Skin epidermis (tissue), 12 donors: Measurements from ENCODE around the gene CXCL14.

ENCODE experiments used
- H3K27ac ChIP-seq, 21 experiments: fragments of 200-600 bp; sonication (generic) in 11 of 21; one replicate each; pipeline ENCODE4 v1.5.0; 2020; ENCODE audit warnings: mild to moderate bottlenecking in 3 of 21, inconsistent platforms in 2 of 21, moderate library complexity in 2 of 21
- H3K4me3 ChIP-seq, 7 experiments: fragments of 200-600 bp; sonication (generic) in 2 of 7; one replicate each; pipeline ENCODE4 v1.5.0; 2020; ENCODE audit warnings: inconsistent platforms in 2 of 7, mild to moderate bottlenecking in 2 of 7, moderate library complexity in 1 of 7

CXCL14 gene

DNA sequence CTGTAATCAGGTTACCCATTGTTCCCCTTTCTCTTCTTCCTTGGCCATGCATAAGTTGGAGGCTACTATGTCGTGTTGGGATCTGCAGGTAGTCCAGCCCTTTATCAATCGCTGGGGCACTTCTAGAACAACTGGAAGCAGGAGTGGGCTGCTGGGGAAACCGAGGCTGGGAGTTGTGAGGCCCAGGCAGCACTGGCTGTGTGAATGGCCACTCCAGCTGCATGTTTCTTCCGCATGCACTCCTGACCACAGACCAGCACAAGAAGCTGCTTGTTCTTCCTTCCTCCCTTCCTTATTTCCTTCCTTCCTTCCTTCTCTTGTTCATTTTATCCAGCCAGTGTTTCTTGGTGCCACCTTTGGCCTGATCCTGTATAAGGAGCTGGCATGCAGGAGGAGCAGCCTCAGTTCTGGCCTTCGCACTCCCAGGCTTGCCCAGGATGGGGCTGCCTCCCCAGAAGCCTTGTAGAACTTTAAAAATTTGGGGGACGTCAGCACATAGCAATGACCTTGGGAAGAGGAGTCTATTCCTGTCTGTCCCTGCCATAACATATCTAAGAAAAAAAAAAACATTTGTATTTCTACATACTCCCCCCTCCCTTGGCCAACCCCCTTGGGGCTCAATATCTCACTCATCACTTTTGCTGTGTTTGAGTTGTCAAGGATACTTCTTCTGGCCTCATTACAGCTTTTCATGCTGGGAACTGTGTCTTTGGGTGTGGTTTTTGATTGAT lies 20.8 kb upstream of the CXCL14 start:
- Histone ChIP-seq H3K4me3 (no peak overlapping the region), H3K27ac (peak overlapping the region in 11 of 21 experiments; percentile 12 to 65 (median 51))

- H3K27ac ChIP-seq: peak overlapping the region in 10 of 21 experiments; percentile 21 to 65 (median 51)
- no peak overlapping the region for H3K4me3 ChIP-seq
Observed at GRCh38 chr5:135598691-135599395, 20.1 kb upstream of the CXCL14 start.

DNA sequence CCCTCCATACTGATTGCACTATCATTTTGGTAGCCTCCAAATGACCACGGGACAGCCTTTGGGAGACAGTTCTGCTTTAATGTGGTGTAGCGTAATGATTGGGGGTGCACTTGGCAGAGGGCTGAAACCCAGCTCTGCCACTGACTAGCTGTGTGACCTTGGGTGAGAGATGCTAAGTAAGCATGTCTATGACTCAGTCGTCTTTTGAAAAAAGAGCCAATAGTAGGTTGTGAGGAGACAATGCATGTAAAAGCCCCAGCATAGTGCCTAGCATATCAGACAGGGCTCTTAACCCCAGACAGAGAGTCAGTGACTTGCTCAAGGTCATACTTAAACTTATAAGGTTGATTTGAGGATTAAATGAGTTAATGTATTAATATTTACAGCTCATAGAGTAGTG lies 18.0 kb upstream of the CXCL14 start:
- peak overlapping the region in 4 of 21 experiments; percentile 9 to 40 (median 19) for H3K27ac ChIP-seq
- H3K4me3 ChIP-seq: no peak overlapping the region

GRCh38 chr5:135596157-135596763 lies 17.5 kb upstream of the CXCL14 start:
- no peak overlapping the region for H3K4me3 ChIP-seq
- peak overlapping the region in 4 of 21 experiments; percentile 9 to 40 (median 19) for H3K27ac ChIP-seq

GRCh38 chr5:135594416-135594960 lies 15.7 kb upstream of the CXCL14 start:
- peak overlapping the region in 1 of 21 experiments; percentile 66 for H3K27ac ChIP-seq

GRCh38 chr5:135593886-135594285 lies 15.1 kb upstream of the CXCL14 start:
- H3K27ac ChIP-seq: no peak overlapping the region
- H3K4me3 ChIP-seq: no peak overlapping the region

More at GRCh38 chr5:135594416-135594960, 15.7 kb upstream of the CXCL14 start:
- H3K4me3 ChIP-seq: no peak overlapping the region

GRCh38 chr5:135593141-135593540 lies 14.3 kb upstream of the CXCL14 start:
- Histone ChIP-seq H3K4me3 (no peak overlapping the region), H3K27ac (no peak overlapping the region)

DNA sequence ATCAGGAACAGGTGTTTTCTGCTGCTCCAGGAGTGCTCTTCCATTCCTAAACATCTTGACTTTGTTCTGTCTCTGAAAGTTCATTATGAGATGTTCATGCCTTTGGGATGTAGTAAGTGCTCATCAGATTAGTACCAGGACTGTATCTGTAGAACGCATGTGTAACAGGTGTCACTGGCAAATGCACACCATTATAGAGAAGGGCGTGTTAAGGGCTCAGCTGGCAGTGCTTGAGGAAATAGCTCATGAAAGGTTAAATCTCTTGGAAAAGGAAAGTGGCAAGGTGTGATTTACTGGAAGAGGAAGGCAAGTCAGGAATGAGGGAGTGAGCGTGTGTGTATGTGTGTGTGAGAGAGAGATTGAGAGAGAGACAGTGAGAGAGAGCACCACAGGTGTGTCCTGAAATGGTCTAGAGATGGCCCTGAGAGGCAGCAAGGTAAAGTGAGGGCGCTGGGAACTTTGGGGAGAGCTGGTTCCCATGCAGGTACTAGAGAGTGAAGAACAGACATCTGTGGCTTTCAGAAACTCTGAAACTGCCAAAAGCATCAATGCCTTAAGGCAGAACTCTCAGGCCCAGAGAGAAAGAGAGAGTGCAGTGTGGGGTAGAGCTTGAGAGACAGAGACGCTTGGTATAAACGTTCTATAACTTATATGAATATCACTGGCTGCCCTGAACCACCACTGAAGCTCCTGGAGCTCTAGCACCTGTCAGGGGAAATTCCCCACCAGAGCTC lies 13.7 kb upstream of the CXCL14 start:
- Histone ChIP-seq H3K4me3 (no peak overlapping the region), H3K27ac (no peak overlapping the region)

- Histone ChIP-seq H3K4me3 (no peak overlapping the region), H3K27ac (no peak overlapping the region)
Observed at GRCh38 chr5:135591277-135591676, 12.5 kb upstream of the CXCL14 start.

DNA sequence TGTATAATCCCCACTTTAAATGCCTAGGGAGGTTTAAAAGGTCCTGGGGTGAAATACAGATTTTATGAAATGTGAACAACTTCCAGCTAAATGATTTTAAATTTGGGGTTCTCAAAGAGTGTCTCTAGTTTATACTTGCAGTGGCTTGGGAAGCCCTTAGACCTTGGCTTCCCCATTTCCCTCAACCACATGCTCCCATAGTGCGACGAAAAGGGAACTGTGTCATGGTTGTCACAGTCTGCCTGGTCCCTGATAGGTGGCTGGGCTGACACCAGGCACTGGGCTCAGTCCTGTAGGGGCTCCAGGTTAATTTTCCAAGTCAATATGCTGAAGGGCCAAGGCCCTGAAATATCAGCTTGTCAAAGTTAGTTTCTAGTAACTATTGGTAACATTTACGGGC lies 10.4 kb upstream of the CXCL14 start:
- Histone ChIP-seq H3K27ac (no peak overlapping the region), H3K4me3 (no peak overlapping the region)

- Histone ChIP-seq H3K27ac (peak overlapping the region in 1 of 21 experiments; percentile 10), H3K4me3 (no peak overlapping the region)
Observed at GRCh38 chr5:135587721-135588663, 9.2 kb upstream of the CXCL14 start.

DNA sequence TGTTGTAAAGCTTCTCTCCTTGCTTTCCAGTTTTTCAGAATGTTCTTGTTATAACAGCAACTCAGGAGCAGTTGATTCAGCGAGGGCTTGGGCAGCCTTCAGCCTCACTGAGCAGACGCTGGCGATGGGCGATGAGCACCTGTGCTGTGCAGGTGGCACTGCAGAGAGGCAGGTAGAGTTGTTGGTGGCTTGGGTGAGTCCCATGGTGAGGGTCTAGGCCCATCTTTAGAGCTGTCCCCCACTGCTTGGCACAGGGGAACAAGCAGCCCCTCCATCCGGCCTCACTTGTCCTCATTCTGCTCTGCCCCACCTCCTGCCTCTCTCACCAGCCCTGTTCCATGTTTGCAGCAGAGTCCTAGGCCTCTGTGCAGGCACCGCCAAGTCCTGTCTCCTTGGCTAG lies 6.1 kb upstream of the CXCL14 start:
- Histone ChIP-seq H3K27ac (no peak overlapping the region), H3K4me3 (no peak overlapping the region)

DNA sequence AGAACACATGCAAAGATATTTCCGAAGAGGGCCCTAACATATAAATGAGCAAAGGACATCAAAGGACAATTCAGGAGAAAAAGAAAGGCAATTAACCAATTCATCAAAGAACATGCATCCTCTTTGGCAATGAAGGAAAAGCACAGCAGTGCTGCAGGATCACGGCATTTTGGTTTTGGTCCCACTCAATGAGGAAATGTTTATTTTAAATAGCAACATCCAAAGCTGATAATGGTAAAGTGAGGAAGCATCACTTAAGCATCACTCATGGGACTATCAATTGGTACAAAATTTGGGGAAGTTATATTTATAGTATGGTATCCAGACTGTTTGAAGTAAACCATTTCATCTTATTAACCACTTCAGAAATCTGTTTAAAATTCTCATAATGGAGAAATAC lies 5.5 kb upstream of the CXCL14 start:
- Histone ChIP-seq H3K27ac (no peak overlapping the region), H3K4me3 (no peak overlapping the region)

DNA sequence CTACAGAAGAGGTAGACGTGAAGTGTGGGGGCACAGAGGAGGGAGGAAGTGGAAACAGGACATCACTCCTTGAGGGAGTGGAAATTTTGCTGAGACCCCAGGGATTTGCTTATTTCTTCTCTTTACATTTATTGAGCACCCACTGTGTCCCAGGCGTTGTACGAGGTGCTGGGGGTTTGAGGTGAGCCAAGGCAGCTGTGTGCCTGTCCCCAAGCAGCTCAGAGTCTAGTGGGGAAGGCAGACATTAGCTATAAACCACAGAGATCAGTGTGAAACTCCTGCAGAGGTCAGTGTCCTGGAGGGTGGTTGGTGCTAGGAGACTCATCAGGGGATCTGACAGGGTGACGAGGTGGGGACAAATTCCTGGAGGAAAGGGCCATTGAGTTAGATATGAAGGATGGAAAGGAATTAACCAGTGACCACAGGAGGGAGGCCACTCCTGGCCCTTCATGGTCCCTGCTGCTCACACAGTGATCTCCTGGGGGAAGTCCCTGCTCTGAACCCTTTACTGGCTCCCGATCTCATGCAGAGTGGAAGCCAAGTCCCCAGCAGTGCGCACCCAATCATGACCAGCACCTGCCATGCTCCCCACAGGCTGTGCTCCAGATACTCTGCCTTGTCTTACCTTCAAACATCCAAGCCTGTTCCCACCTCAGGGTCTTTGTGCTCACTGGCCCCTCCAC lies 3.4 kb upstream of the CXCL14 start:
- no peak overlapping the region for H3K27ac ChIP-seq
- H3K4me3 ChIP-seq: no peak overlapping the region

GRCh38 chr5:135578305-135578684 lies 496 bp downstream of the CXCL14 start:
- Histone ChIP-seq H3K27ac (peak overlapping the region; percentile 34 to 93 (median 84)), H3K4me3 (peak overlapping the region; percentile 26 to 62 (median 50))

DNA sequence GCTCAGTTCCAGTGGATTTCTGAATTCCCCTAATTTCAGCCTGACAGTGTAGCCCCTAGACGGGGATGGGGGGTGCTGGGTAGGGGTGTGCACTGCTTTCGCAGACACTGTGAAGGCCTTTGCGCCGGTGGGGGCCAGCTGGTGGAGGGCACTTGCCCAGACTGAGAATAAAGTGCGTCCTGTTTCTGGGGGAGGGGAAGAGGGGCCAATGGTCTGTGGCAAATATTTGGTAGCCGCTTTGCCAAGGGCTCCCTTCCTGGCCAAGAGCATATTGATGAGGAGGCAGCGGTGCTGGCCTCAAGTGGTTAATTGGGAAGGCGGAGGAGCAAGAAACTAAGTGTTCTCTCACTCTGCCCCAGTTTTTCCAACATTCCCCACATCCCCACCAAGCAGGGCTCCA lies 1.4 kb downstream of the CXCL14 start:
- Histone ChIP-seq H3K4me3 (peak overlapping the region; percentile 26 to 62 (median 50)), H3K27ac (peak overlapping the region in 19 of 21 experiments; percentile 29 to 93 (median 85))

DNA sequence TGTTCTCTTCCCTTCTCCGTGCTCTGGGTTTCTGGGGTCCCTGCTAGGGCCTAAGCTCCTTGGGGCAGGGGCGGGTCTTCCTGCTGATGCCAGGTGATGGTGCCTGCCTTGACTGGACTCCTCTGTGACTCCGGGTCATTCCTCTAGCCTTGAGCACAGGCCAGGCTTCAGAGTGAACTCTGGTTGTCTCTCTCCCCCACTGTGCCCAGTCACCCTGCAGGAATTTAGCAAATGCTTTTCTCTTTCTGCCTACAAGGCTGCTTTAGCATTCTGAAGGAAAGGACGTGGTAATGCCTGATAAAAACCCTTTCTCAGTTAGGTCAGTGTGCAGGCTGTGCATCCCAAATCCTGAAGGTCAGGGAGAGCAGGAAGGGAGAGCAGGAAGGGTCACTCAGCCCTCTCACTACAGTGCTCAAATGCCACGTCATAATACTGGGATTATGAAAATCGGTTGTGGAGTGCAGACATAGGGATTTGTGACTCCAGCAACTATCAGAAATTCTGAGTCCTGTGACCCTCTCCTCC lies 2.7 kb downstream of the CXCL14 start:
- peak overlapping the region in 18 of 21 experiments; percentile 2 to 93 (median 86) for H3K27ac ChIP-seq
- H3K4me3 ChIP-seq: peak overlapping the region in 5 of 7 experiments; percentile 1 to 62 (median 51)

- peak overlapping the region in 1 of 7 experiments; percentile 56 for H3K4me3 ChIP-seq
- H3K27ac ChIP-seq: peak overlapping the region in 8 of 21 experiments; percentile 8 to 90 (median 41)
Observed at GRCh38 chr5:135574493-135574892, 4.3 kb downstream of the CXCL14 start.
